ENCODE results near the gene NPHP4.

GRCh38 chr1:5903680-5904079, 88.5 kb downstream of the NPHP4 start:
- TF ChIP-seq JUNB (IDR thresholded peaks at IDR 0.05): no peak
- TF ChIP-seq USF2 (IDR thresholded peaks at IDR 0.05): no peak
- no peak for TF ChIP-seq CTCF (IDR thresholded peaks at IDR 0.05)
- no peak for TF ChIP-seq REST (IDR thresholded peaks at IDR 0.05)
- TF ChIP-seq RARB (CRISPR knock-in tag; IDR thresholded peaks at IDR 0.05): no peak
- no peak for TF ChIP-seq POLR2A (IDR thresholded peaks at IDR 0.05; ENCODE audit: low read length)
- TF ChIP-seq EP300 (IDR thresholded peaks at IDR 0.05): no peak
- TF ChIP-seq MYC (IDR thresholded peaks at IDR 0.05; ENCODE audit: borderline replicate concordance, low read length): no peak
- TF ChIP-seq RAD21 (conservative IDR thresholded peaks at IDR 0.05 in 1 of 2, IDR thresholded peaks at IDR 0.05 in 1 of 2): no peak
- TF ChIP-seq CHD2 (IDR thresholded peaks at IDR 0.05; ENCODE audit: low read length, partially characterized antibody): no peak
